Large intestine (tissue), 3 donors: Measurements from ENCODE around the gene SEMA5A. TPM values are rescaled to one million over a fixed set of nuclear protein-coding genes. Genes with fewer than 3 reads are reported as not detected.

Experiments used
- DNase-seq, 2 donors: peaks; one replicate each; pipeline versions ENCODE4 v3.0.0 to v3.0.0-alpha.2; 2013
- H3K27ac ChIP-seq: one replicate; pipeline ENCODE4 v1.5.1; 2013; ENCODE audit warnings: low read length
- H3K27me3 ChIP-seq: 2 replicates; pipeline ENCODE4 v1.6.1; 2013; ENCODE audit warnings: low read length; ENCODE audit not compliant: control insufficient read depth, insufficient read depth
- H3K36me3 ChIP-seq: 2 replicates; pipeline ENCODE4 v1.6.1; 2013; ENCODE audit warnings: low read length; ENCODE audit not compliant: control insufficient read depth, insufficient read depth
- H3K4me1 ChIP-seq: one replicate; pipeline ENCODE4 v1.6.1; 2013; ENCODE audit warnings: low read length; ENCODE audit not compliant: control insufficient read depth, insufficient read depth
- H3K4me3 ChIP-seq: one replicate; pipeline ENCODE4 v1.5.1; 2013; ENCODE audit warnings: low read length
- H3K9me3 ChIP-seq: one replicate; pipeline ENCODE4 v1.6.1; 2013; ENCODE audit warnings: mild to moderate bottlenecking, low read depth, low read length, moderate library complexity; ENCODE audit not compliant: control insufficient read depth
- WGBS: methylation state at CpG from one replicate; pipeline ENCODE4 v1.1.5; 2013; ENCODE audit warnings: low lambda C conversion rate; ENCODE audit not compliant: insufficient coverage; 5-methylcytosine and 5-hydroxymethylcytosine counted together
- polyA plus RNA-seq: library from polyadenylated mRNA; unstranded; fragments of 120-200 nt; gene quantifications from one replicate; pipeline ENCODE4 v1.2.1, GENCODE V29; 2013

SEMA5A gene
- polyA plus RNA-seq, 1 donor, result 11.9 TPM

DNA sequence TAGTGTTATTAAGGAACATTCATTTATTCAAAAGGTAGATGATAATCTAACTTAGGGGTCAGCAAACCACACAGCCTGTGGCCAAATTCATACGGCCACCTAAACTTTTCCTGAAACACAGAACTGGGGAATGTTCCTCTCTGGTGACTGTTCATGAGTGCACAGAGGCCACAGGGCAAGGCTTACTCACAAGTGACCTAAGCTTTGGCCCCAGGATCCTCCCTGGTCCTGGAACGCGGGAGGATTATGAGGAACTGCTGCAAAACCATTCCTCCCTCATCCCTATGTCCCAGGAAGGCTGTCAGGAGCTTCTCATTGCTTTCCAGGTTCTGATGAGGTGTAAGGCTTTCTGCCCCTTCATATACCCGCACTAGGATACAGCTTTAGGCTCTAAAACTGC, 397.6 kb downstream of the SEMA5A start:
- H3K9me3 ChIP-seq, result peaks cover 3% of the 10 kb centered on the region
- H3K4me1 ChIP-seq, result no peaks in the 10 kb centered on the region
- no peak for DNase-seq
- H3K27ac ChIP-seq, result no peak overlapping the region
- H3K36me3 ChIP-seq, result peaks cover 5% of the 10 kb centered on the region
- WGBS, result no CpG with 5 or more reads among the region's 4 CpGs
- H3K27me3 ChIP-seq, result no peaks in the 10 kb centered on the region
- H3K4me3 ChIP-seq, result no peak overlapping the region

DNA sequence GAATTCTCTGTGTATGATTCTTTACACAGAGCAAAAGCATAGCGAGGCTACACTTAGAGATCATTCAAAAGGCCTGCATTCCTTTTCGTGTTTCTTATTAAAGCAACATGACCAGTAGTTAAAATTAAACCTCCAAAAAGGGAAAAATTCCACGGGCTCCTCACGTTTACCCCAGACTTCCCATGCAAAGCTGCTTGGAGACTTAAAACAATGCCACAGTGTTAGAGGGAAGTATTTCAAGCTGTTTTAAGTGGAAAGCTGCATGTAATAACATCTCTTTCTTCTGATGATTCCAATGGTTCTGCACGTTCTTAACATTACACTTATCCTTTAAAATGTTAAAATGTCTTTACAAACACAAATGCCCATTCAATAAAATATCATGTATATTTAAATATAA, 405.2 kb downstream of the SEMA5A start:
- DNase-seq, result no peak
- Histone ChIP-seq H3K36me3 (peaks cover 5% of the 10 kb centered on the region), H3K4me1 (no peaks in the 10 kb centered on the region), H3K27ac (no peak overlapping the region), H3K4me3 (no peak overlapping the region), H3K27me3 (no peaks in the 10 kb centered on the region), H3K9me3 (peaks cover 3% of the 10 kb centered on the region)
- WGBS, result 83% methylated on average over 1 of the region's 5 CpGs

DNA sequence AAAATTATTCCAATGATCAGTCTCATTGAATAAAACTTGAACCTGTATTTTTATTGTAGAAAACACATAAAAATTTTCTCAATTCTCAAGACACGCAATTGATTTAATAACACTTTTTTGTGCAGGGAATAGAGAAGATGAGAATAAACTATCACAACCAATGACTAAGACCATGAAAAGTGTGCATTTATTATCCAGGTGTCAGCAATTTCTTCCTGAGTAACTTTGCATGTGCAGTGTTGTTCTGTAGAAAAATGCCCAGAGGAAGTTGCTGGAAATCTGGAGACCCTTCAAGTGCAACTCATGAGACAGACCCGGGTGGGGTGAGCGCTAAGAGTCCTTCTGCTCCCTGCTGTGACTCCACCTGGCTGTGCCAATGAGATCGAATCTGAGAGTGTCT, 405.7 kb downstream of the SEMA5A start:
- H3K4me1 ChIP-seq, result no peaks in the 10 kb centered on the region
- no peaks in the 10 kb centered on the region for H3K27me3 ChIP-seq
- no CpG with 5 or more reads among the region's 4 CpGs for WGBS
- H3K27ac ChIP-seq, result no peak overlapping the region
- DNase-seq, result no peak
- peaks cover 5% of the 10 kb centered on the region for H3K36me3 ChIP-seq
- peaks cover 3% of the 10 kb centered on the region for H3K9me3 ChIP-seq
- no peak overlapping the region for H3K4me3 ChIP-seq

DNA sequence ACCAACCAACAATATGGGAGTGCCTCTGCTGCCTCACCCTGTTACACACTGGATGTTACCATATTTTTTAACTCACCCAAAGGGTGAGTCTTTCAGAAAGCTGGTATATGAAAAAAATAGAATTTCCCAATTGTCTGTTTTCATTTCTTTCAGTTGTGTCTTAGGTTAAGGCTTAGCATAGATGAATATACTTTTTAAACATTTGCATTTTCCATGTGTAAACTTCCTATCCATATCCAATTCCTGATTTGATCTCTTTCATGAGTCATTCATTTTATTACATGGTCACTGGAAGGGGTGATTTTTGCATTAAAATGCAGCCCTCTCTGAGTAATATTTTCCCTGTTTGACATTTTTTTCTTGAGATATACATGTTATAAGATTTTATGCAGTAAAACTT, 406.5 kb downstream of the SEMA5A start:
- Histone ChIP-seq H3K4me1 (no peaks in the 10 kb centered on the region), H3K9me3 (no peaks in the 10 kb centered on the region), H3K27ac (no peak overlapping the region), H3K27me3 (no peaks in the 10 kb centered on the region), H3K36me3 (peaks cover 2% of the 10 kb centered on the region), H3K4me3 (no peak overlapping the region)
- no peak for DNase-seq

DNA sequence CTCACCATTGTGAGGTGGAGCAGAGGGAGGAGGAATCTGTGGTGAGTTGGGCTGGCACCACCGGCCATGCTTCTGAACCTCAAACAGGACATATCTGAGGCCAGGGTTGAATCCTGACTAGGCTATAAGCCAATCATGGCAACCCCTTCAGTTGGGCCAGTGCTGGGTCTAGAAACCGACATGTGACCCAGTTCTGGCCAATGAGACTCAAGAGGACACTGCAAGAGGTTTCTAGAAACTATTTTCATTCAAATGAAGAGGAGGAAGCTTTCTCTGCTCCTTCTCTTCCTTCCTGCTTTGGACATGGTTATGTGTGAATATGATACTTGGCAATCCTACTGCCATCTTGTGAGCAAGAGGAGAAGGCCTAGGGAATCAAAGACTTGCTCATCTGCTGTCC, 417.7 kb downstream of the SEMA5A start:
- no CpG with 5 or more reads among the region's 2 CpGs for WGBS

DNA sequence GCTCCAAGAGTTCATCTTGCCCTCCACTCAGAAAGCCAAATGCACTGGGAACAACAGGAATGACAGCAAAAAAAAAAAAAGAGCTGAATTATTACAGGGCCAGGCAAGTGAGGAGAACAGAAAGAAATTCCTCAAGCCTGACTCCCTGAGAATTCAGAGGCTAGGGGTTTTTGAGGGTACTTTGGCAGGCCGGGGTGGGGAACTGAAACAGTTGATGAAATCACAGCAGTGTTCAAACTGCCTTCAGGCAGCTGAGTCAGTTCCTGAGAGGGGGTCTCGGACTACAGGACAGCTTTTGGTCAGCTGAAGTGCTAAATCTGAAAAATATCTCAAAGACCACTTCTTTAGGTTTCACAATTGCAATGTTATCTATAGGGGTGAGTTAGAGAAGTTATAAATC, 419.4 kb downstream of the SEMA5A start:
- no peaks in the 10 kb centered on the region for H3K27me3 ChIP-seq
- no peaks in the 10 kb centered on the region for H3K9me3 ChIP-seq
- H3K4me3 ChIP-seq, result no peak overlapping the region
- H3K27ac ChIP-seq, result no peak overlapping the region
- no peaks in the 10 kb centered on the region for H3K4me1 ChIP-seq
- H3K36me3 ChIP-seq, result no peaks in the 10 kb centered on the region
- WGBS, result no CpG with 5 or more reads among the region's 2 CpGs
- DNase-seq, result no peak

More for the DNA sequence above, 417.7 kb downstream of the SEMA5A start:
- no peak overlapping the region for H3K4me3 ChIP-seq
- no peaks in the 10 kb centered on the region for H3K36me3 ChIP-seq
- no peak overlapping the region for H3K27ac ChIP-seq
- DNase-seq, result no peak
- H3K27me3 ChIP-seq, result no peaks in the 10 kb centered on the region
- H3K9me3 ChIP-seq, result no peaks in the 10 kb centered on the region
- no peaks in the 10 kb centered on the region for H3K4me1 ChIP-seq

DNA sequence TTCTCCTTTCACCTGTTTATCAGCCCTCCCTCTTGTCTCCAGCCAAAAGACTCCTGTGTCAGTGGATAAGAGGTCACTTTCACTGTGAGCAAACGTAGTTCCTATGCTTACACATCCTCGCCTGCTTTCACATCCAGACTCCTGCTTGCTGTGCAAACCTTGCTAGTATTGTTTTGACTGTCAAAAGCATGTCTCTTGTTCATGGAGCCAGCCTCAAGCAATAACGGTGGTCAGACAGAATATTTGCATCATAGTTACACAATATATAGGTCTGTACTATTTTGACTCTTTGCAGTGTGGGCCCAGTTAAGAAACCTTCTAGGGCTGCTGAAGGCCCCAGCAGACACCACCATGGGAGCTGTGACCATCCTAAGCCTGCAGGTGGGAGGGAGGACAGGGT, 420.0 kb downstream of the SEMA5A start:
- H3K27me3 ChIP-seq, result no peaks in the 10 kb centered on the region
- no peaks in the 10 kb centered on the region for H3K4me1 ChIP-seq
- H3K9me3 ChIP-seq, result no peaks in the 10 kb centered on the region
- no peak overlapping the region for H3K27ac ChIP-seq
- WGBS, result 83% methylated on average over 2 of the region's 3 CpGs
- no peaks in the 10 kb centered on the region for H3K36me3 ChIP-seq
- no peak overlapping the region for H3K4me3 ChIP-seq
- DNase-seq, result no peak

DNA sequence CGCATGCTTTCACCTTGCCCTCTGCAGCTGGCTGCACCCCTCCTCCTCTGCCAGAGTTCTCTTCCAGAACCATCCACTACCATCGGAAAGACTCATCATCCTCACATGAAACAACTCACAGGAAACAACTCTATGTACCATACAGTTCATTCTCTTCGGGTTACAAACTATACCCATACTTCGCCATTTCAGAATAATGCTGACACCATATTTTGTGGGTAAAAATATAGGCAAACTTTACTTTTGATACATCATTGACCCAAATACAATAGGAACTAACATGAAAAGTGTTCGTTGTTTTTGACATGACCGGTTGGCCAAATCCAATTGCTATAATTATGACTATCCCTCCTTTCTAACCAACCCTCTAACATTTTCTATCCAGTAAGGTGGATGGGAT, 421.0 kb downstream of the SEMA5A start:
- no peaks in the 10 kb centered on the region for H3K36me3 ChIP-seq
- 100% methylated on average over 2 of the region's 6 CpGs for WGBS
- no peak overlapping the region for H3K27ac ChIP-seq
- H3K9me3 ChIP-seq, result no peaks in the 10 kb centered on the region
- no peak for DNase-seq
- no peak overlapping the region for H3K4me3 ChIP-seq
- H3K4me1 ChIP-seq, result no peaks in the 10 kb centered on the region
- no peaks in the 10 kb centered on the region for H3K27me3 ChIP-seq

DNA sequence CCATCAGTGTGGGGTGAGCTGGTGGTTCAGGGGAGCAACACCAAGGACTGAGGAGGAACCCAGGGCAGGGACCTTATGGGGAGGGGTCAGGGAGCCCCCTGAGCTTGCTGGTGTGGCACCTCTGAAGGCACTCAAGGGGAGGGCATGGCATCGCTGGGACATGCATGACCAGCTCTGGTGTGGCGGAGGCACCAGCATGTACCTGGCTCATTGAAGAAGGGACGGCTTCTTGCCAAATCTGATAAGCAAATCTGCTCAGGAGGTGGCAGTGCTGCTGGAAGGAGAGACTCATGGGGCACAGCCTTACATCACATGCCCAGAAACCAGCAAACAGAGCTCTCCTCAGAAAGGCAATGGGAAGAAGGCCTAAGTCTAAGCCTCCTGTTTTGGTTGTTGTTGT, 421.8 kb downstream of the SEMA5A start:
- no peak for DNase-seq
- Histone ChIP-seq H3K36me3 (no peaks in the 10 kb centered on the region), H3K4me1 (no peaks in the 10 kb centered on the region), H3K27me3 (no peaks in the 10 kb centered on the region), H3K27ac (no peak overlapping the region), H3K4me3 (no peak overlapping the region), H3K9me3 (no peaks in the 10 kb centered on the region)
- no CpG with 5 or more reads among the region's 3 CpGs for WGBS

DNA sequence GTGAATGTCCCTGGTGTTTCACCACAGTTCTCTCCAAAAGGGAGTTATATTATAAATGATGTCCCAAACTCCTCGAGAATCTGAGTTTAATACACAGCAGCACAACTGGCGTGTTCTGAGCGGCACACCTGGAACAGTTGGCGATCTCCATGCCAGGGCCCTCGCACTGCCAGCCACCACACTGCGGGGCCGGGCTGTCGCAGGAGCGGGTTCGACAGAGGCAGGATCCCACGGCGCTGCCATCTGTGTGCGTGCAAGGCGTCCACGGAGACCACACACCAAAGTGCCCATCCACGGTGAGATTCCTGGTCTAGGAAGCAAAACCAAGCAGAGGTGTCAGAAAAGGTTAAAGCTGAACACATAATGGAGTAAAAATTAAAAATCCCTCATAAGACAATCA, 423.3 kb downstream of the SEMA5A start:
- Histone ChIP-seq H3K9me3 (no peaks in the 10 kb centered on the region), H3K4me1 (no peaks in the 10 kb centered on the region)

DNA sequence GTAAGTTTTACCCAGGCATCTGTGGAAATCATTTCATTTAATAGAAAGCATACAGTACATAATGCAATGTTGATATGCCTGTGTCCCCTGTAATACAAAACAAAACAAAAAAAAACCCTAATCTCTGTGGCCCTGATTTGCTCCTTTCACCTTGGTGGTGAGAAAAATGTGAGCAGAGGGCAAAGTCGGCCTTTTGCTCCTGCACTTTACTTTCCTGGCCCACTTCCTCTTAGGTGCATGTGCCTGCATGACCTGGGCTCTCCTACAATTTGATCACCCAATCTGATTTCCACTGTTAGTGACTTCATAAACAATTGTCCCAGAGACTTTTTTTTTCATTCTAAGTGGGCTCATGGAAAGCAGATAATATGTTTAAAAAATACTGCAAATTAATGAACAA, 424.3 kb downstream of the SEMA5A start:
- Histone ChIP-seq H3K4me1 (no peaks in the 10 kb centered on the region), H3K4me3 (no peak overlapping the region), H3K9me3 (no peaks in the 10 kb centered on the region), H3K27ac (no peak overlapping the region), H3K36me3 (peaks cover 2% of the 10 kb centered on the region), H3K27me3 (no peaks in the 10 kb centered on the region)
- WGBS, result no CpG with 5 or more reads among the region's 1 CpG
- peak in 1 of 2 donors; percentile 52 for DNase-seq

More for the DNA sequence above, 423.3 kb downstream of the SEMA5A start:
- WGBS, result no CpG with 5 or more reads among the region's 16 CpGs
- DNase-seq, result no peak
- Histone ChIP-seq H3K27ac (no peak overlapping the region), H3K4me3 (no peak overlapping the region), H3K36me3 (peaks cover 2% of the 10 kb centered on the region), H3K27me3 (no peaks in the 10 kb centered on the region)
